ENCODE data around the gene INMT.

The INMT gene

GRCh38 chr7:30735631-30736030, 16.3 kb upstream of the INMT start:
- Mint-ChIP-seq H3K4me3 (no peak overlapping the region), H3K9me3 (ENCODE audit: low read depth) (no peaks in the 10 kb centered on the region), H3K4me1 (ENCODE audit: low read depth) (peaks cover 50% of the 10 kb centered on the region), H3K36me3 (no peaks in the 10 kb centered on the region), H3K27me3 (no peaks in the 10 kb centered on the region), H3K27ac (no peak overlapping the region)

DNA sequence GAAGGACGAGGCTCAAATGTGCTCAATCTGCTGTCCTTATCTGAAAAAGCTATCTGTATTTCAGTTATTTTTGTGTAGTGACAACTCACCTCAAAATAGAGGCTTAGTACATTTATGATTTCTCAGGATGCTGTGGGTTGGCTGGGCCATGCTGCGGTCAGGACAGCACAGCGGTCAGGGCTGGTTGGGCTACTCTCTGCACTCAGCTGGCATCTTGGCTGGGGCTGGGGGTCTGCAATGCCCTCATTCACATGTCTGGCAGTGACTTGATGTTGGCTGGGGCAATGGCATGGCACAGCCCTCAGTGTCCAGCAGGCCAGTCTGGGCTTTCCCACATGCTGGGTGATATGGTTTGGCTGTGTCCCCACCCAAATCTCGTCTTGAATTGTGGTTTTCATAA, 15.6 kb upstream of the INMT start:
- Mint-ChIP-seq H3K9me3 (ENCODE audit: low read depth) (no peaks in the 10 kb centered on the region), H3K4me1 (ENCODE audit: low read depth) (peaks cover 43% of the 10 kb centered on the region), H3K27me3 (no peaks in the 10 kb centered on the region), H3K27ac (no peak overlapping the region), H3K36me3 (no peaks in the 10 kb centered on the region), H3K4me3 (no peak overlapping the region)

DNA sequence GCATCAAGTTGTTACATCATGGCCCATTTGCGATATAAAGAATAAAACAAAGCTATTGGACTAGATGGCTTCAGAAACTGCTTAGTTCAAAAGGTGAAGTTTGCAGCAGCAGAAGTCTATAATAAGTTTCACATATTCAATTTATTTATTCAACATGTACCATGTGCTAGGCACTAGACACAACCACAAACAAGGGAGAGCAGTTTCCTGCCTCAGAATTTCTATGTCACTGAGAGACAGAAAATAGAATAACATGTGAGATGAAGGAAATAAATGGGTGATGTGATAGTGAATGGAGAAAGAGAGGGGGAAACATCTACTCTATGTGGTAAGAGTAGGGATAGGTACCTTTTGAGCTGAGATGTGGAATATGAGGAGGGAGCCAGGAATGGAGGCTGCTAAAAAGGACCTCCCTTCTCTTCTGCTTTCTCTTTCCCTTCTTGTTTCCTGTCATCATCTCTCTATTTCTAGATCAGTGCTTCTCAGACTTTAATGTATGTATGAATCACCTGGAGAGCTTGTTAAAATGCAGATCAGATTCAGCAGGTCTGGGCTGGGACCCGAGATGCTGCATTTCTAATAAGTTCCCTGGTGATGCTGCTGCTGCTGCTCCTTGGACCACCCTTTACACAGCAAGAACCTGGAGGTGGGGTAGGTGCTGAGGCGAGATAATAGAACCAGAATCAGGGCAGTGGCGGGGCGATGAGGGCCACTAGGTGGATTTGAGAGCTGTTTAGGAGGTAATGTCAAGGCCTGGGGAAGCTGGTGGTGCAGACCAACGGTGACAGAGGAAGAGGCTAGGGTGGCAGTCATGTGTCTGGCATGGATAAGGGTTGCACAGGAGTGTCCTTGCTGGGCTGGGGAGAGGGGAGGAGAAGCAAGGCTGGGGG, 13.7 kb upstream of the INMT start:
- Mint-ChIP-seq H3K27ac (peak overlapping the region; percentile 87), H3K27me3 (no peaks in the 10 kb centered on the region), H3K4me1 (ENCODE audit: low read depth) (peaks cover 33% of the 10 kb centered on the region), H3K36me3 (no peaks in the 10 kb centered on the region), H3K4me3 (peak overlapping the region; percentile 49), H3K9me3 (ENCODE audit: low read depth) (no peaks in the 10 kb centered on the region)

- no peaks in the 10 kb centered on the region for H3K27me3 Mint-ChIP-seq
- H3K9me3 Mint-ChIP-seq (ENCODE audit: low read depth) = no peaks in the 10 kb centered on the region
- H3K36me3 Mint-ChIP-seq = no peaks in the 10 kb centered on the region
- H3K27ac Mint-ChIP-seq = no peak overlapping the region
- no peak overlapping the region for H3K4me3 Mint-ChIP-seq
- H3K4me1 Mint-ChIP-seq (ENCODE audit: low read depth) = peaks cover 33% of the 10 kb centered on the region
Measured at GRCh38 chr7:30739691-30740090, 12.2 kb upstream of the INMT start.

- no peak overlapping the region for H3K4me3 Mint-ChIP-seq
- no peaks in the 10 kb centered on the region for H3K27me3 Mint-ChIP-seq
- no peaks in the 10 kb centered on the region for H3K9me3 Mint-ChIP-seq (ENCODE audit: low read depth)
- H3K36me3 Mint-ChIP-seq = no peaks in the 10 kb centered on the region
- no peak overlapping the region for H3K27ac Mint-ChIP-seq
- peaks cover 28% of the 10 kb centered on the region for H3K4me1 Mint-ChIP-seq (ENCODE audit: low read depth)
Measured at GRCh38 chr7:30740417-30741181, 11.3 kb upstream of the INMT start.

DNA sequence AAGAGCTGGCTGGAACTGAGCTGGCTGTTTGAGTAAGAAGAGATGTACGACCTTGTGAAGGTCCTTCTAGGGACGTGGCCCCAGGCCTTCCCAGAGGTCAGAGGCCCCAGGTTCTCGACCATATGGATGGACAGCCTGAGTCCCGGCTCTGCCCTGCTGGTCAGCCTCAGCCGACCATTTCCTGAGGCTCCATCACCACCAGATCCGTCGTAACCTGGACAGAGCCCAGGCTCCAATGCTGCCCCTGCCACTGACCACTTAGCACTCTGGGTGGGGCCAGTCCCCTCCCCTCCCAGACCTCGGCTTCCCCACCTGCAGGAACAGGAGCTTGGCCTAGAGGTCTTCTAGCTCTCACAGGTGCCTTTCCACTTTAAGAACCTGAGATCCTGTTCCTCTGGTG, 10.6 kb upstream of the INMT start:
- Mint-ChIP-seq H3K4me1 (ENCODE audit: low read depth) (peaks cover 28% of the 10 kb centered on the region), H3K36me3 (no peaks in the 10 kb centered on the region), H3K4me3 (no peak overlapping the region), H3K27me3 (no peaks in the 10 kb centered on the region), H3K27ac (no peak overlapping the region), H3K9me3 (ENCODE audit: low read depth) (no peaks in the 10 kb centered on the region)

GRCh38 chr7:30743371-30744074, 8.4 kb upstream of the INMT start:
- H3K4me3 Mint-ChIP-seq = no peak overlapping the region
- H3K27me3 Mint-ChIP-seq = no peaks in the 10 kb centered on the region
- H3K27ac Mint-ChIP-seq = no peak overlapping the region
- H3K4me1 Mint-ChIP-seq (ENCODE audit: low read depth) = peaks cover 13% of the 10 kb centered on the region
- H3K36me3 Mint-ChIP-seq = no peaks in the 10 kb centered on the region
- no peaks in the 10 kb centered on the region for H3K9me3 Mint-ChIP-seq (ENCODE audit: low read depth)

GRCh38 chr7:30744075-30744417, 7.9 kb upstream of the INMT start:
- H3K4me3 Mint-ChIP-seq = no peak overlapping the region

GRCh38 chr7:30745261-30745941, 6.5 kb upstream of the INMT start:
- no peak overlapping the region for H3K4me3 Mint-ChIP-seq
- no peaks in the 10 kb centered on the region for H3K36me3 Mint-ChIP-seq
- no peaks in the 10 kb centered on the region for H3K9me3 Mint-ChIP-seq (ENCODE audit: low read depth)
- H3K27me3 Mint-ChIP-seq = no peaks in the 10 kb centered on the region
- no peak overlapping the region for H3K27ac Mint-ChIP-seq
- H3K4me1 Mint-ChIP-seq (ENCODE audit: low read depth) = peaks cover 2% of the 10 kb centered on the region

More at GRCh38 chr7:30744075-30744417, 7.9 kb upstream of the INMT start:
- Mint-ChIP-seq H3K9me3 (ENCODE audit: low read depth) (no peaks in the 10 kb centered on the region), H3K27me3 (no peaks in the 10 kb centered on the region), H3K27ac (no peak overlapping the region), H3K4me1 (ENCODE audit: low read depth) (peaks cover 7% of the 10 kb centered on the region), H3K36me3 (no peaks in the 10 kb centered on the region)

GRCh38 chr7:30750010-30750409, 1.9 kb upstream of the INMT start:
- no peak overlapping the region for H3K4me3 Mint-ChIP-seq
- H3K27me3 Mint-ChIP-seq = no peaks in the 10 kb centered on the region
- no peak overlapping the region for H3K27ac Mint-ChIP-seq
- no peaks in the 10 kb centered on the region for H3K4me1 Mint-ChIP-seq (ENCODE audit: low read depth)
- no peaks in the 10 kb centered on the region for H3K9me3 Mint-ChIP-seq (ENCODE audit: low read depth)
- H3K36me3 Mint-ChIP-seq = no peaks in the 10 kb centered on the region

DNA sequence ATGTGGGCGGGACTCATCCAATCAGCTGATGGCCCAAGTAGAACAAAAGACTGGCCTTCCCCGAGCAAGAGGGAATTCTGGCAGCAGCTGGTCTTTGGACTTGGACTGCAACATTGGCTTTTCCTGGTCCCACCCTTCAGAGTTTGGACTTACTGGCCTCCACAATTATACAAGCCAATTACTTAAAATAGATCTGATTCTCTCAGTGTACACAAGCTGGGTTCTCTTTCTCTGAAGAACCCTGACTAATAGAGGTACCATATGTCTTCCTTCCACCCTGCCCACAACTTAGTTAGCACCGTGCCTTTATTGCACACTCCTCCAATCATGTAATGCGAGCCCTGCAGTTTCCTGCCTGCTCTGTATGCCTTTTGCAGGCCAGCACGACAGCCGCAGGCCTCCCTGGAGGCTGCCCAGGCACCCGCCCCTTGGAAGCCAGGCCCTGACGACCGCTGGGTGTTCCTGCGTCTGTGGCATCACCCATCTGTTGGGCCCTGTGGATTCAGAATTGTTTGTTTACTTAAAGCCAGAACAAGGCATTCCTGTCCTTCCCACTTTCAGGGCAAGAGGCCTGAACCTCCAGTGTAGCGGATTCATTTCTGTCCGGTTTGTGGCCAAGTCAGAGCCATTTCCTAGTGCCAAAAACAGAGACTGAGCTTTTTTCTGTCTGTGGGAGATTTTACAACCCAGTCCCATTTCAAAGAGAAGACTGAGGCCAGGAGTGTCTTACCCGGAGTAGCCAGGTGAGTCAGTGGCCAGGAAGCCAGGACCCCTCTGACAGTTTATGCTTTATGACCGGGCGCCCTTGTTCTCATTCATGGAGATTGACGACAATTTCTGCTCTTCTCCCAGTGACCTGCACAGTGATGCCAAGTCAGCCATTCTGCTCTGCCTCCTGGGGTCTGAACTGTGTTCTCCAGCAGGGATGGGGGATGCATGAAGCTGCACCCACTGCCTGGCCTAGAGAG, 968 bp upstream of the INMT start:
- Mint-ChIP-seq H3K9me3 (ENCODE audit: low read depth) (no peaks in the 10 kb centered on the region), H3K36me3 (no peaks in the 10 kb centered on the region), H3K27ac (no peak overlapping the region), H3K4me3 (no peak overlapping the region), H3K4me1 (ENCODE audit: low read depth) (no peaks in the 10 kb centered on the region), H3K27me3 (no peaks in the 10 kb centered on the region)

DNA sequence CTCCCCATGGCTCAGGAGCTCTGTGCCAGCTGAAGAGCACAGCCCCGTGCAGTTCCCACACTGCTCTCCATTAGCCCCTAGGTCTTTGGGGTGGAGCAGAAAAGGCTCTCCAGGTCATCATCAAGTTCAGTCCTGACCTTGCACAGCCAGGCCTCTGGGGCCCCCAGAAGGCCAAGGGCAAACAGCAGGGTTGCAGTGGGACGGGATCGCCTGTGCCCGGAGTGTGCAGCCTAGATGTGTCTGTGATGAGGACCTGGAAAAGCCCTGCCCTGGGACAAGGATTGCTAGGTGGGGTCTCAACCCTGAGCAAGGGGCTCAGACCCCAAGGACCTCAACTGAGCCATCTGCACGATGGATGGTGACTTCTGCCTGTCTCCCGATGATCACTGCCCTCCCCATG, 549 bp downstream of the INMT start:
- no peaks in the 10 kb centered on the region for H3K4me1 Mint-ChIP-seq (ENCODE audit: low read depth)
- H3K27me3 Mint-ChIP-seq = no peaks in the 10 kb centered on the region
- H3K4me3 Mint-ChIP-seq = no peak overlapping the region
- no peak overlapping the region for H3K27ac Mint-ChIP-seq
- no peaks in the 10 kb centered on the region for H3K9me3 Mint-ChIP-seq (ENCODE audit: low read depth)
- no peaks in the 10 kb centered on the region for H3K36me3 Mint-ChIP-seq

DNA sequence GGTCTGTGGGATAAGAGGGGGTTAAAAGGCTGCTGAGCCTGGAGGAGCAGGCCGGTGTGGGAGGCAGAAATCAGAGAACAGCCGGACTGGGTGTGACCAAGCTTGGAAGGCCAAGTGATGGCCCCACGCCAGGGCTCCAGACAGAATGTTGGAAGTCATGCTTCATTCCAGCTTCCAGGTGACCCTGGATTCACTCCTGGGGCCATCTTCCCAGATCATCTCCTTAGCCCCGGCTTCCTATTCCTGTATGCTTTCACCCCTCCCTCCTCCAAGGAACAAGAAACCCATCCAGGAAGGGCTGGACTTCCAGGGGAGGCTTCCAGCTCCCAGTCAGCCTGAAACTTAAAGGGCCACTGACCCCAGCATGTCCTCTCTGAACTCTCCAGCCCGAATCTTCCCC, 1.0 kb downstream of the INMT start:
- H3K27ac Mint-ChIP-seq = no peak overlapping the region
- no peak overlapping the region for H3K4me3 Mint-ChIP-seq
- no peaks in the 10 kb centered on the region for H3K27me3 Mint-ChIP-seq
- no peaks in the 10 kb centered on the region for H3K4me1 Mint-ChIP-seq (ENCODE audit: low read depth)
- H3K36me3 Mint-ChIP-seq = no peaks in the 10 kb centered on the region
- H3K9me3 Mint-ChIP-seq (ENCODE audit: low read depth) = no peaks in the 10 kb centered on the region

All from activated naive CD8-positive, alpha-beta T cell (primary cell).